ENCODE measurements around the gene ALK. TPM values are rescaled to one million over a fixed set of nuclear protein-coding genes. Genes with fewer than 3 reads are reported as not detected.

Gene ALK
- total RNA-seq, 2 donors from 2014 or later = 0.06 to 0.25 TPM

DNA sequence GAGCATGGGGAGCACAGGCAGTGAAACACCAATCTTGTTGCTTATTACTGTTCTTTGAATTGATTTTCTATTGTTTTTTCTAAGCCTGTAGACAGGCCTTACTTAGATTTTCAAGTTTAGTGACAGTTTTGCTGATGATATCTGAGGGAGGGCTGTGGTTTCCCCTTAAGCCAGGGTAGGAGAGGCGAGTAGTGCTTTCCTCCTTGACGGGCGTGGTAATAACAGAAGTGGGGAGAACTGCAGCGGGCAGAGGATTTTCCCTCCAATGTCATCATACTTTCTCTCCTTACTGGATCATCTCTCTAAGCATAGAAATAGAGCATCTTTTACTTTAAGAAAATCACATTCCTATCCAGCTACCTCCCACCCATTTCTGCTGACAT is 314.4 kb downstream of the ALK start:
- ATAC-seq (no peak), DNase-seq (no peak)
- intact Hi-C loops (cut with DNase I, micrococcal nuclease) = no loop called here

DNA sequence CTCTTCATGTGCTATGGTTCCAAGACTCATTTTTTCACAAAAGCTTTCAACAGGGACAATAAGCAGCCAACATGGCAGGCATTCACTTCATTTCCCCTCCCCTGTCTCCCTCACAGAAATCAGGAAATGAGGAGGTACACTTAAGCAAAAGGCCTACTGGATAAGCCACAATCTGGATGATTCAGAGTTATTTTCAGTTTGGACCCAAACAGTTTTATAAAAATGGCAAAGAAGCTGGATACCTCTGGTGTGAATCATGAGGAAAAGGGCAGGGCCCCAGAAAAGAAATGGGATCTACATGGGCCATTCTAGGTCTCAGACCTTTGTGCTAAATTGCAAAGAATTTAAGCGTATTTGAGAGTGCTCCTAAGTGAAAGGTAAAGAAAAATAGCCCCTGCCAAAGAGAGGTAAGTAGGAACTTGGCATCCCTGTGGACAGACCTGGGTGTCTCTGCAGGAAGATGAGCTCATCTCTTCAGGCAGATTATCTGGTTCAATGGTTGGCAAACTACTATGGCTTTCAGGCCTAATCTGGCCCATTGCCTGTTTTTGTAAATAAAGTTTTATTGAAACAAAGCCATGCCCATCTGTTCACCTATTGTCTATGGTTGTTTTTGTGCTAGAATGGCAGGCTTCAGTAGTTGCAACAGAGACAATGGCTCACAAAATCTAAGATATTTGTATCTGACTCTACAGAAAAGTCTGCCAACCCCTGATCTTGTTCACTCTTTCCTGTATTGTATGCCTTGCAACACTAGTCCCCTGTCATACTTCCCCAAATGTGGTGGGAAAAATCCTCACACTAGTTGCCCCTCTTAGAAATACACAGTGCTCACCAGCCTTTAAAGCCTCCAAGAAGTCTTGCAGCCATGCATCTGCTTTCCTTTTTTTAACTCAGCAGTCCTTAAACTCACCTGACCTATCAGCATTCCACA is 315.0 kb downstream of the ALK start:
- ATAC-seq = no peak
- no peak for DNase-seq
- intact Hi-C loops (cut with DNase I, micrococcal nuclease) = no loop called here

DNA sequence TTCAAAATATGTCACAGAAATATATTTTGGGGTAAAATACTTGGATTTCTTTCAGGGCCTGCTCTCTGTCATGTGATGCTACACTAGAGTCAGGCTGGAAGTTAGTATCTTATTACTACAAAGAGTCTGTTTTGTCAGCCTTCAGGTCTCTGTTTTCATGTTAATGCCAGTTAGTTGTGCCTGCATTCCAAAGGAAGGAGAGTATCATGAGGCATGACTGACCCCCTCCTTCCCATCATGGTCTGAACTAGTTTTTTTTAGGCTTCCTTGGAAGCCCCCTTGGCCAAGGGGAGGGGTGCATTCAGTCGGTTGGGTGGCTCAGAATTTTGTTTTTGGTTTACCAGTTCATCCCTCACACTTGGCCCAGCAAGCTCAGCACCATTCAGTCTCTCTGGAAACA is 318.0 kb downstream of the ALK start:
- intact Hi-C loops (cut with DNase I, micrococcal nuclease) = no loop called here
- ATAC-seq (no peak), DNase-seq (no peak)

DNA sequence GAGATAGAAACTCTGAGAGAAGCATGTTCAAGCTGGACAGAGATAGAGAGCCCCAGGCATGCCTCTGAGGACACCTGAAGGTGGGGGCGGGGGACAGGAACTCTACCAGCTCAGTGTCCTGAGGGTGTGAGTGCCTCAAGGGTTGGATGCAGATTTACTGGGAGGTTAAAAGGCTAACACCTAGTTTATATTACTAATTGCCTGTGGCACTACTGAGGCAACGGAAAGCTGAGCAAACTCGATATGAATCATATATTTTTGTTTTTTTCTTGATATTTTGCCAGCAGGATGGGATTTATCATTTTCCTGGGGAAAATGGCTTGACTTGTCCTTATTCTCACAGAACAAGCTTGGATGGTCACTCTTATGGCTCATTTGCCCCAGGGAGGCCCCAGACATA is 319.5 kb downstream of the ALK start:
- ATAC-seq = no peak
- intact Hi-C loops (cut with DNase I, micrococcal nuclease) = no loop called here

DNA sequence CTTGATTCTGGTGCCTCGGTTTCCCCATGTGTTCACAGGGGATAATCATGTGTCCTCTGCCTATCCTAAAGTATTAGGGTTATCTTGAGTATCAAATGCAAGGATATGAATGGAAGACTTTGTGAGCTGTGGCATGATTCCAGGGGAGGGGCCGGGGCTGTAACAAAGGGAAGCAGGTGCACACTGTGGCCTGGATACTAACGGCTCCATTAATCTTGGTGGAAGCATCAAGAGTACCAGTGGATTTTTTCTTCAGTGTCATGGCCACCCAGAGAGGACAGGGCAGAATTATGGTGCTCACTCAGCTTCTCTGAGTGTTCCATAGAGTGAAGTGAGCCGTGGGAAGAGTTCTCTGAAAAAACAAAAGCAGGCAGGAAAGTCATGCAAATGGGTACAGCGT is 320.1 kb downstream of the ALK start:
- intact Hi-C loops (cut with DNase I, micrococcal nuclease) = no loop called here
- DNase-seq = no peak
- no peak for ATAC-seq

More for the DNA sequence above, 319.5 kb downstream of the ALK start:
- no peak for DNase-seq

DNA sequence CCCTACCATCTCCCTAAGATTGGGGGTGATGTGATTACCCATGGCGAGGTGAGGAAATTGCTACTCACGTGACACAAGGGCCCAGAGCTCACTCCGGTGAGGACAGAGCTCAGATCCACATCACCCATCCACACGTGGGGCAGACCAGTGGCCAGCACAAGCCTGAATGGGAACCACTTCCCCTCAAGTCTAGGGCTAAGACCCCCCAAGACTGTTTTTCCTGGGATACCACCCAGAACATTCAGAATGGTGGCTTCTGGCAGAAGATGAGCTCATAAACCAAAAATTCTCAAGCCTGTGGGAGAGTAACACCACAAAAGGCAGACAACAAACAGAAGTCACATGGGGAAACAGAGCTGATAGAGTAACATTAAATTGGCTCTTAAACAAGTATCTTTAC is 321.4 kb downstream of the ALK start:
- ATAC-seq = no peak
- no peak for DNase-seq
- intact Hi-C loops (cut with DNase I, micrococcal nuclease) = no loop called here

DNA sequence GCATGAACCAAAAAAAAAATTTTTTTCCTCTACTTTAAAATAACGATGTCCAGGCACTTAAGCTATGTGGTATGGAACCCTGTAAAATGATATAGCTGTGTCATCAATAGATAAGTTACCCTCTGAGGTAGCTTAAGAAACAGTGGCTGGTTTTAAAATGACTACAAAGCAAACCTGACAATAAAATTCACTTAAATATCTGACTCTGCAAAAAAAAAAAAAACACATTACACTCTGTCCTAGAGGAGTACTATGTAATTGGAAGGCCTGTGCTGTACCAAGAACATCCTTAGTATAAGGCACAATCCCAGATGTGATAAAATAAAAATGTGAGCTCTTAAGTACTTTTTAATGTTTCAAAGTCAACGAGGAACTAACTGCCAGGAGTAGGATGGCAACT is 322.4 kb downstream of the ALK start:
- intact Hi-C loops (cut with DNase I, micrococcal nuclease) = no loop called here
- no peak for DNase-seq

DNA sequence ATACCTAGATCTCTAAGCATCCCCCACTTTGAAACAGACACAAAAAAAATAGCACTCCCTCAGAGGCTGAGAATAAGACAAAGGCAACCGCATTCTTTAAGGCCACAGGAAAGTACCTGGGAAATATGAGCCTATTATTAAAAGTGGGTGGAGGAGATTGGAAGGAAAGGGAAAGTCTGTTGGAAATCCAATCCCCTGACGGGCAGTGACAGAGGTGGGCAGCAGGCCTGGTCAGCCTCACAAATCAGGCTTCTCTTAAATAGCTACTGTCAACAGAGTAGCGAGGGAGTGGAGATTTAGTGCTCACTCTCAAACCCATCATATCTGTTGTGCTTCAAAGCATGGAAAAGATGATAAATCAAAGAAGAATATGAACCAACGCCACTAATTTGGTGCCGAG is 324.4 kb downstream of the ALK start:
- DNase-seq = no peak
- intact Hi-C loops (cut with DNase I, micrococcal nuclease) = no loop called here
- ATAC-seq = no peak

More for the DNA sequence above, 322.4 kb downstream of the ALK start:
- ATAC-seq = no peak

DNA sequence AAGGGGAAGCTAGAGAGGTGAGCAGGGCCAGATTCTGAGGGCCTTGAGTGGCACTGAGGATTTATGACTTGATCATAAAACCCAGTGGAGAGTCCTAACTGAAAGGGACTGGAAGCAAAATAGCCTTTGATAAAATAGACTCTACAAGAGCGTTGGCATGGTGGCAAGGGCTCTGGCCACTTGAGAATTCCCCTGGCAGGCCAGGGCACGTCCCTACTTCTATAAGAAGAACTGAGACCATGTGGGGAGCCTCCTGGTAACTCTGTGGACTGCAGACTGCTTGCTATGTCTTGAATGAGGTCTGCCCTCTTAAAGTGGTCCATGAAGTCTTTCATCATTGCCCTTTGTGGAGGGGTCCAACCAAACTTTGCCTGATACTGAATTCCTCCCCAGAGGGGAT is 324.8 kb downstream of the ALK start:
- intact Hi-C loops (cut with DNase I, micrococcal nuclease) = no loop called here
- ATAC-seq = no peak

DNA sequence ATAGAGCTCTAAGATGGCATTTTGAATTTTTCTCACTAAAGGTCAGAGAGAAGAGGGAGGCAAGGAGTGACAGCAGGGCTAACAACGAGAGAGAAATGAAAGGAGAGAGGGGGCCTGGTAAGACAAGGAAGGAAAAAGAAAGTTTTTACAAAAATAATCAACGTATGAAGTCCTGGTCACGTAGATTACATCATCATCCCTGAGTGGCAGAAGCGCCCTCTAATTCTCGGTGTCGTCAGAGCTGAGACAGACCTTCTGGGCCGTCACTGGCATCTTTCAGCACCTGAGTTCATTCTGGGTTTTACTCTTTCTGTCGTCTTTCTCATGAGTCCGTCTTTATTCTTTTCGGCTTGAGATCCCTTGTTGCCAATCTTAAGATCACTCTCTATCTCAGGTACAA is 329.8 kb downstream of the ALK start:
- ATAC-seq (no peak), DNase-seq (no peak)
- intact Hi-C loops (cut with DNase I, micrococcal nuclease) = no loop called here

More for the DNA sequence above, 324.8 kb downstream of the ALK start:
- DNase-seq = no peak

DNA sequence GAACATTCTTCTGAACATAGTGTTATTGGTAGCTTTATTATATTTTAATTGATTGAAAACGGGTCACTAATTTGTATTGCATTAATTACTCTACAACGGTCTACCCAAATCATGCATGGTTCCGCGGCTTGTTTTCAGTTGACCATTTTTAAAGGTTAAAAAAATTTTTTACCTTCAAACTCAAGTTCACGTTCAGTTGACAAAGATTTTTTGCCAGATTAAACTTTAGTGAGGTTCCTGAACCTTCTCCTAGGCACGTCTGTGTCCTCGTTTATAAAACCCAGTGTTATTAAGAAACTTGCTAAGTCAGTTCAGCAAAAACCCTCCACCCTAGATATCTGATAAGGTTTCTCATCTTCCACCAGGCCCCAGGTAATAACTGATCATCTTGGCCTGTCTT is 331.2 kb downstream of the ALK start:
- DNase-seq (no peak), ATAC-seq (no peak)
- intact Hi-C loops (cut with DNase I, micrococcal nuclease) = no loop called here

DNA sequence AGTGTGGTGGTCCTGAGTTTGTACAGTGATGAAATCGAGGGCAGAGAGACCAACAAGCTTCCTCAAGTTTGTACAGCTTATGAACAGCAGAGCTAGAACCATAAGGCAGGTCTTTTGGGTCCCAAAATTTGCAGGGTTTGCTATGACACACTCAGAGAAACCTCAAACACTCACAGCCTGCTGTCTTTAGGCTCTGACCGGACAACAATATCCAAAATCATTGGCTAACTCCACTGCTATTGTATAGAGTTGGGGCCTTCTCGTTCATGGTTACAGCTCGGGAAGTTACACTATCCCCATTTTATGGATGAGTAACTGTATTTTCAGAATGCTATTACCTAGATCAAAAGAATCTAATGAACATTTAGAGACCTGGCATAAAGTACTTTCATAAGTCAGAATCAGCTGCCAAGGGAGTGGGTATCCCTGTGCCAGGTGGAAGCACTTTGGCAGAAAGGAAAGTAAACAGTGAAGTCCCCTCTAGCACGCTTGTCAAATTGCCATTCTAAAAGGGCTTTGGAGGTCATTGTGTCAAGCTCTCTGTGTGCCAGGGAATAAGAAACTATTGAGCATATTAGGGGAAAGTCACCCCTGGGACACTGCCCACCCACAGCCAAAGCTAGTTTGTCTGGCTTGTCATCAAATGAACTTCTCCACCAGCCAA is 331.8 kb downstream of the ALK start:
- ATAC-seq (no peak), DNase-seq (no peak)
- intact Hi-C loops (cut with DNase I, micrococcal nuclease) = no loop called here

DNA sequence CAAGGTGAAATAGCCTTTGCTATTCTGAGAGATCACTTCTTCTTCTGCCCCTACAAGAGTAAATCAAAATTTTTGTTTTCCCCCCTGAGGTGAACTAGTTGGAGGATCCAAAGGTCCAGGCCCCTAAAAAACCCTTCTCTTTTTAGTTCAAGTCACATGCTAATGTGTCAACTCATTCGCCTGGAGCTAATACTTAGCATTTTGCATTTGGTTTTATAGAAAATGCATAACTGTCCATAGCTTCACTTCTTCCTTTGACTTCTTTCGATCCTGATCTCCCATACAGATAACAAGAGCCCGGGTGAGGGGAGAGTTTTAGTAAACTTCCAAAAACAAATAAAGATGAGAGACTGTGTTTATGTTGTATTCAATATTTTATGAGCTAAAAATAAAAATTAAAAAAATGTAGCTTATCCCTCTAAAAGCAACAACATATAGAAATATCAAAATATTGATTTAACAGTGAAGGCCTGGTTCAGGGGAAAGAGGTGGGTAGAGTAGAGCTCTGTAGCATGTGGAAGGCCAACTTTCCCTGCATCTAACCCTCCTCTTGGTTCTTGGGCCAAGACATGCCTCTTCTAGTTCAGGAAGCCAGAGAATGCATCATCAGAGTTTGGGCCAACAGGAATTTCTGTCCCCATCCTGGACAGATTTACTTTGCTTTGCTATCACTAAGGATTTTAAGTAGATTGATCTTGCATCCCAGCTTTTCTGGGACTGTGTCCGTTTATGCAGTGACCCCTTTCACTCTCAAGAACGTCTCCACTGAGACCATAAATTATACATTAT is 333.8 kb downstream of the ALK start:
- intact Hi-C loops (cut with DNase I, micrococcal nuclease) = no loop called here
- ATAC-seq = no peak

DNA sequence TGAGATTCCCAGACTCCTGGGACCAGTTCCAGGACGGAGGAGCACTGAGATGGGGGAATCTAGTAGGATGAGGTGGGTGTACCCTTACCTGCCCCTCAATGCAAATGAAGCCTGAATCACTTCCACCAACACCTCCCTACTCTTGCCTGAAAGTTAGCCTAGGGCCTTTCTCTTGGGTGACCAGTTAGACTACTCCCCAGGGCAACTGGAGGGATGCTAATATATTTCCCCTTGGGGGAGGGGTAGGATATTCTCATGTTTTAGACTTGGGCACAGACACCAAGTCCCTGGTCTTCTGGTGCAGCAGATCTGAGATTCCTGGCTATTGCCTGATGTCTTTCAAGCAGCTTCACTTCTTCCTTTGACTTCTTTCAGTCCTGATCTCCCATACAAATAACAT is 334.5 kb downstream of the ALK start:
- no peak for DNase-seq

More for the DNA sequence above, 333.8 kb downstream of the ALK start:
- no peak for DNase-seq

DNA sequence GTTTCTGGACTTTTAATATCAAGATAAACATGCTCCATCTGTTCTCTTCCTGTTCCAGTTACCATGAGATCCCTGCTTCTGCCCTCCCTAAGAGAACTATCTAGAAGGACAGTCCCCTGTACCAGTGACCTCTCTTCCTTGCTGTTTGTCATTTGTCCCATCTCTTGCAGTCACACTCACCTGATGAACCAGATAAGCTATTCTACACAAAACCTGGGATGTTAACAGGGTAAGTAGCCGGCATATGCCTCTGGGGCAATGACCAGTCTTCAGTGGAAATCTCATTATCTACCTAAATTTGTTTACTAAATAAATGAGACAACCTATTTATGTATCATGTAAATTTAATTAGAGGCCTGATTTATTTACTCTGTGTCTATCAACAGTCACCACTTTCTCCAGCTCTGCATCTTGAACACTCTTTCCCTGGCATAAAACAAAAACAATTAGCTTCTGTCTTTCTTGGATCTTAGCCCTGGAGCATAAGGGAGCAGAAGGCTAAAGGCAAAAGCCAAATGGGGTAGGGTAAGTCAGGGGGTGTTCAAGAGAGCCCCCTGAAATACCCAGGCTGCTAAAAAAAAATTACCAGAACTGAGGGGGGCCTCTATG is 337.7 kb downstream of the ALK start:
- ATAC-seq = no peak
- no peak for DNase-seq
- intact Hi-C loops (cut with DNase I, micrococcal nuclease) = no loop called here

More for the DNA sequence above, 334.5 kb downstream of the ALK start:
- no peak for ATAC-seq
- intact Hi-C loops (cut with DNase I, micrococcal nuclease) = no loop called here

DNA sequence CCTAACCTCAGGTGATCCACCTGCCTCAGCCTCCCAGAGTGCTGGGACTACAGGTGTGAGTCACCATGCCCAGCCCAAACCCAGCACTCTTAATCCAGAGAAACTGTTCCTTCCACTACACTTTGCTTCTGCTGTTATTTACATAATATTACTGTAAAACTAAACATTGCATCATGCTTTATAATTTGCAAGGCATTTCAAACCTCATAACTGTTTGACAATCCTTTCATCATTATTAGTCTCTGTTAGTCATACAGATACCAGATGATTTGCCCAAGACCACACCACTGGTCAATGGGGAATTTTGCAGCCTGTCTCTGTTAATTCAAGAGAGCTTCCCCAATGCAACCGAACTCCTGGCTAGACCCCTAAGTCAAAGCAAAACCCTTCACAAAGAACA is 338.3 kb downstream of the ALK start:
- ATAC-seq (no peak), DNase-seq (no peak)
- intact Hi-C loops (cut with DNase I, micrococcal nuclease) = no loop called here

DNA sequence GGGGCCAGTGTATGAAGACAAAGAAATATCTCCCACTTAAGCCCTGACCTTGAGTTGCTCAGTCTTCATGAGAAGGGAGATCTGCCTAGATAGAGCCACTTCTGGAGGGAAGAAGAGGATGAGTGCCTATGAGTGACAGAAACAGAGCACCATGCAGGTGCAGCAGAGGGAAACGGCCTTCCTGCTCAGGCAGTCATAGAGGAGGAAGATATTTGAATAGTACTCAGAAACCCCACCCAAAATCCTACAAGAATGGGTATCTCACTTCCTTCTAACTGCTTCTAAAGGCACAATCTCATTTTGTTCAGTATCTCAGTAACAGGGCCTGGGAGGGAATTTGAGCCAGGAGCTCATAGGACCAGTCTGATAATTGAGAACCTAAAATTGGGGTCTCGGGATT is 339.3 kb downstream of the ALK start:
- intact Hi-C loops (cut with DNase I, micrococcal nuclease) = no loop called here
- DNase-seq (no peak), ATAC-seq (no peak)

DNA sequence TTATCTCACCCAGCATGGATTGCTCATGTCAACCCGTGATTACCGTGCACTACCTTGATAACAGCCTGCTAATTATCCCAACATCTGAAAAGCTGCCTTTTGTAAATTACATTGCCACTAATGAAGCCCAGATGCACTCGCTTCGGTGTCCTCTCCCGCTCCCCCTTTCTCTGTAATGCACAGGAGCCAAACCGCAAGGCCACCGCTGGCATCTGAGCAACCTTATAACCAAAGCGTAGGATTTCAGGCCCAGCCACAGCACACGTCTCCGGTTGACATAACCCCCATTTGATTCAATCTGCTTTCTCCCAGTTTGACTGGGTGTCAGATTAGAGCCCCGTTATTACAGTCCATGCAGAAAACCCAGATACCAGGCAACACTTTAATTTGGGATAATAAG is 341.2 kb downstream of the ALK start:
- ATAC-seq = no peak
- intact Hi-C loops (cut with DNase I, micrococcal nuclease) = no loop called here
- DNase-seq = no peak

DNA sequence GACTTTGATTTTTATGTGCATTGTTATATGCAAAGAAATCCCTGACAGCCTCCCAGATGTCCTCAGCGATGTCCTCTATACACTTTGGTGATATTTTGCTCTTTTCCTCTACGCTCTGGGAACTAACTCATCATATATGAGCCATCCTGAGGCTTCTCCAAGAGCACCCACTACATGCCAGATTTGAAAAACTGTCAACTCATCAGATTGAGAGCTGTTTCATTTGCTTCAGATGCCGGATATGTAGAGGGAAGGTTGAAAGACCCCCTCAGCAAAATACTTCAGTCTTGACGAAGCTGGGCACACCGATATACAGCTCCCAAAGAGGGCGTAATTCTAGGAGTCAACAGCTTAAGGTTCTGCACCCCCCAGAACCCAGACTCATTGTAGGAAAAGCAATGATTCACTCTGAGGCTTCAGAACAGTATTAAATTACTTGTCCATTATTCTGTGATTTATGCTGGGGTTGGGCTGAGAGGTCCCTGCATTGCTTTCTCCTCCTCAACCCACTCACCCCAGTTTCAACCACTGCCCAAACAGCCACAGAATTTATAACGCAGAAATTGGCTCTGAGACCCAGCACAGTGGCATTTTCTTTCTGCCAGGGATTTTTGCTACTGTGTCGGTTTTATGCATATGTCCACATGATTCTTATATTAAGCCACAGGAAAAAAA is 341.8 kb downstream of the ALK start:
- no peak for DNase-seq
- intact Hi-C loops (cut with DNase I, micrococcal nuclease) = no loop called here
- ATAC-seq = no peak

All from left colon (tissue), 2 donors.